NT2/D1 (cell line): ENCODE results near the gene LRCH3.

Source experiments
- SUZ12 ChIP-seq: IDR thresholded peaks from 2 replicates; pipeline ENCODE4 v1.6.1; 2011; ENCODE audit not compliant: insufficient read length, insufficient read depth; ENCODE audit errors: extremely low read depth
- YY1 ChIP-seq: IDR thresholded peaks from 2 replicates; pipeline ENCODE4 v1.6.1; 2011; ENCODE audit not compliant: insufficient read length, insufficient read depth
- ZNF274 ChIP-seq: IDR thresholded peaks from 2 replicates; pipeline ENCODE4 v1.6.1; 2011; ENCODE audit warnings: mild to moderate bottlenecking, low read depth, low read length

GRCh38 chr3:197749315-197749600 lies 41.8 kb upstream of the LRCH3 start:
- no peak for TF ChIP-seq SUZ12
- no peak for TF ChIP-seq YY1
- TF ChIP-seq ZNF274 = no peak
